Naive B cell (primary cell): Measurements from ENCODE around the gene PIGQ. TPM values are rescaled to one million over a fixed set of nuclear protein-coding genes. Genes with fewer than 3 reads are reported as not detected.

Source experiments
- ATAC-seq, 2 donors: fragments of 150-1000 bp; cut with Tn5 transposase; 2 replicates each; pipeline ENCODE4 v1.10.0; 2021; ENCODE audit warnings: low read depth in 2 of 2, mild to moderate bottlenecking in 2 of 2, moderate library complexity in 2 of 2
- DNase-seq: peaks from one replicate; pipeline ENCODE4 v3.0.0; 2022
- H3K27ac Mint-ChIP-seq, 6 donors: one replicate each; pipeline ENCODE4 v1.8.0; 2020 to 2022; ENCODE audit warnings: mild to moderate bottlenecking in 6 of 6, mixed read lengths in 6 of 6, moderate library complexity in 5 of 6, inconsistent platforms in 2 of 6
- H3K27me3 Mint-ChIP-seq, 3 donors: one replicate each; pipeline ENCODE4 v1.8.0; 2021 to 2022; ENCODE audit warnings: mixed read lengths in 3 of 3, mild to moderate bottlenecking in 1 of 3
- H3K36me3 Mint-ChIP-seq, 2 donors: one replicate each; pipeline ENCODE4 v1.8.0; 2020 to 2022; ENCODE audit warnings: mixed read lengths in 2 of 2, inconsistent platforms in 1 of 2, mild to moderate bottlenecking in 1 of 2
- H3K4me1 Mint-ChIP-seq, 3 donors: one replicate each; pipeline ENCODE4 v1.8.0; 2020 to 2022; ENCODE audit warnings: mixed read lengths in 3 of 3, inconsistent platforms in 1 of 3, mild to moderate bottlenecking in 1 of 3, moderate library complexity in 1 of 3
- H3K4me3 Mint-ChIP-seq, 8 donors: one replicate each; pipeline ENCODE4 v1.8.0; 2020 to 2022; ENCODE audit warnings: mild to moderate bottlenecking in 8 of 8, mixed read lengths in 8 of 8, moderate library complexity in 8 of 8, inconsistent platforms in 2 of 8
- H3K9me3 Mint-ChIP-seq, 7 donors: one replicate each; pipeline ENCODE4 v1.8.0; 2020 to 2022; ENCODE audit warnings: mixed read lengths in 7 of 7, mild to moderate bottlenecking in 5 of 7, inconsistent platforms in 2 of 7, moderate library complexity in 1 of 7
- polyA plus RNA-seq, 6 donors: library from polyadenylated mRNA; unstranded; fragments of 300-500 nt; fragmentation: Illumina TruSeq; gene quantifications; one replicate each; pipeline ENCODE4 v1.2.3, GENCODE V29; 2021; ENCODE audit warnings: low read depth in 6 of 6

Gene PIGQ
- polyA plus RNA-seq, 6 donors from 2014 or later, result 4.5 to 22.2 (median 12.7) TPM

DNA sequence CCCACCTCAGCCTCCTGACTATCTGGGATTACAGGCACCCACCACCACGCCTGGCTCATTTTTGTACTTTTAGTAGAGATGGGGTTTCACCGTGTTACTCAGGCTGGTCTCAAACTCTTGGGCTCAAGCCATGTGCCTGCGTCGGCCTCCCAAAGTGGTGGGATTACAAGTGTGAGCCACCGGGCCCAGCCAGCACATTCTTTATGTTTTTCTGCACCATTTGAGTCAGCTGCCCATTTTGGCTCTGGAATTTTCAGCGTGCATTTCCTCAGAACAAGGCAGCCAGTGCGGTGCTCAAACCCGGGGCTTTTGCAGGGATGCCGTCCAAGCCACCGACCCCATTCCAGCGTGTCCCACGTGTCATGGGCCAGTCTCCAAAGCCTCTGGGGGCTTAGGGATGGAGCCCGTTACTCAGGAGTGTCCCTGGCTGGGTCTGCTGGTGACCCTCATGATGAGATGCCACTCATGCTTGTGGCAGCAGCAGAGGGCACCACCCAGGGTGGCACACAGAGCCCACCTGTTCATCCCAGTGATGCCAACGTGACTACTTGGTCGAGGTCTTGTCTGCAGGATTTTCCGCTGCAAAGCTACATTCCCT lies 16.4 kb downstream of the PIGQ start:
- Mint-ChIP-seq H3K27me3 (peaks cover 0 to 9% (median 8%) of the 10 kb centered on the region in 3 donors), H3K36me3 (no peaks in the 10 kb centered on the region), H3K4me3 (peak overlapping the region in 1 of 8 donors; percentile 75)

GRCh38 chr16:586645-587590 lies 17.1 kb downstream of the PIGQ start:
- no peaks in the 10 kb centered on the region for H3K36me3 Mint-ChIP-seq
- H3K4me1 Mint-ChIP-seq, result peaks cover 21 to 31% (median 27%) of the 10 kb centered on the region in 3 donors
- peaks cover 0 to 9% (median 8%) of the 10 kb centered on the region in 3 donors for H3K27me3 Mint-ChIP-seq
- no peaks in the 10 kb centered on the region for H3K9me3 Mint-ChIP-seq
- peak overlapping the region in 7 of 8 donors; percentile 44 to 97 (median 65) for H3K4me3 Mint-ChIP-seq
- ATAC-seq (no peak), DNase-seq (no peak)
- peak overlapping the region in 5 of 6 donors; percentile 81 to 95 (median 87) for H3K27ac Mint-ChIP-seq

More for the DNA sequence above, 16.4 kb downstream of the PIGQ start:
- DNase-seq (no peak), ATAC-seq (no peak)
- peak overlapping the region in 2 of 6 donors; percentile 31 to 80 for H3K27ac Mint-ChIP-seq
- no peaks in the 10 kb centered on the region for H3K9me3 Mint-ChIP-seq
- H3K4me1 Mint-ChIP-seq, result peaks cover 19 to 23% (median 20%) of the 10 kb centered on the region in 3 donors

DNA sequence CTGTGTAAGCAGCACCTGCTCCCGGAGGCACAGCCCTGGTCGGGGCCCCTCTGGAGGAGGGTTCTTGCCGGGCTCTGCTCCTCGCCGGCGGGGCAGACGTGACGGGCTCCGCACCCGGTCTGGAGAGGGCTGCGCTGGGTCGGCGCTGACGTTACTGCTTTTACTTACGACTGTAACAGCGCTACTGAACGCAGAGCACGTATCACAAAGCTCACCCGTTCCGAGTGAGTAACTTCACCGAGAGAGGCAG lies 18.8 kb downstream of the PIGQ start:
- H3K27ac Mint-ChIP-seq, result peak overlapping the region; percentile 95 to 99 (median 98)
- ATAC-seq (peak; percentile 43 to 48), DNase-seq (peak; percentile 72)
- no peaks in the 10 kb centered on the region for H3K9me3 Mint-ChIP-seq
- H3K4me1 Mint-ChIP-seq, result peaks cover 32 to 46% (median 38%) of the 10 kb centered on the region in 3 donors
- H3K4me3 Mint-ChIP-seq, result peak overlapping the region; percentile 87 to 97 (median 96)
- no peaks in the 10 kb centered on the region for H3K36me3 Mint-ChIP-seq
- peaks cover 0 to 9% (median 8%) of the 10 kb centered on the region in 3 donors for H3K27me3 Mint-ChIP-seq

- Mint-ChIP-seq H3K4me3 (peak overlapping the region; percentile 87 to 99 (median 98)), H3K9me3 (no peaks in the 10 kb centered on the region)
These were observed 19.3 kb downstream of the PIGQ start for GRCh38 chr16:588889-589657.

DNA sequence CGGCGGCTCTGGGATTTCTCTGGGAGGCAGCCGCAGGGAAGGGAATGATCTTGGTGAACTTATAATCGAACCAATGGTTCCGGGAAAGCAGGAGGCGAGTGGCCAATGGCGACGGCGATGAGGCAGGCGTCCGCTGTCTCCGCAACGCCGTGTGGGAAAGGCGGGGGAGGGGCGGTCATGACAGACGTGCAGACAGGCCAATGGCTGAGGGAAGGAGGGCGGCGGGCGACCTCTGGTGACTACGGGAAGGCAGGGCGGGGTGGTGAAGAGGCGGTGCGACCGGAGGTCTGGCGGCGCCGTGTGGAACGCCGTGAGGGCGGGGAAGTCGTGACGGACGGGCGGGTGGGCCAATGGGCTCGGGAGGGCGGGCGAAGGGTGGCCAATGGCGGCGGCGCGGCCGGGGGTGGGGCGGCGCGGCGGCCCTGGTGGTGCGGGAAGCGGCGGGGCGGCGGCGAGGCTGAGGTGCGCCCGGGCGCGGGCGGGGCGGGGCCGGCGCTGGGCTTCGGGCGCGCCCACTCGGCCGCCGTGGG lies 20.0 kb downstream of the PIGQ start, which contains the start of gene RAB40C:
Gene RAB40C, plus strand, starts transcription at position 409 of the 530 bp plus-strand sequence. CDS start 226 bp downstream, outside the sequence.
- Mint-ChIP-seq H3K36me3 (no peaks in the 10 kb centered on the region), H3K27ac (peak within 1 kb of the TSS; percentile 95 to 99 (median 99)), H3K4me3 (peak within 1 kb of the TSS; percentile 92 to 99 (median 98)), H3K9me3 (no peaks in the 10 kb centered on the region), H3K27me3 (peaks cover 0 to 9% (median 8%) of the 10 kb centered on the region in 3 donors), H3K4me1 (peaks cover 40 to 49% (median 40%) of the 10 kb centered on the region in 3 donors)
- ATAC-seq (peak; percentile 77), DNase-seq (peak; percentile 98)

More at GRCh38 chr16:588889-589657, 19.3 kb downstream of the PIGQ start:
- DNase-seq (peak; percentile 99), ATAC-seq (peak; percentile 67 to 69)
- Mint-ChIP-seq H3K4me1 (peaks cover 35 to 47% (median 40%) of the 10 kb centered on the region in 3 donors), H3K27me3 (peaks cover 0 to 9% (median 8%) of the 10 kb centered on the region in 3 donors), H3K27ac (peak overlapping the region; percentile 95 to 99 (median 99)), H3K36me3 (no peaks in the 10 kb centered on the region)

DNA sequence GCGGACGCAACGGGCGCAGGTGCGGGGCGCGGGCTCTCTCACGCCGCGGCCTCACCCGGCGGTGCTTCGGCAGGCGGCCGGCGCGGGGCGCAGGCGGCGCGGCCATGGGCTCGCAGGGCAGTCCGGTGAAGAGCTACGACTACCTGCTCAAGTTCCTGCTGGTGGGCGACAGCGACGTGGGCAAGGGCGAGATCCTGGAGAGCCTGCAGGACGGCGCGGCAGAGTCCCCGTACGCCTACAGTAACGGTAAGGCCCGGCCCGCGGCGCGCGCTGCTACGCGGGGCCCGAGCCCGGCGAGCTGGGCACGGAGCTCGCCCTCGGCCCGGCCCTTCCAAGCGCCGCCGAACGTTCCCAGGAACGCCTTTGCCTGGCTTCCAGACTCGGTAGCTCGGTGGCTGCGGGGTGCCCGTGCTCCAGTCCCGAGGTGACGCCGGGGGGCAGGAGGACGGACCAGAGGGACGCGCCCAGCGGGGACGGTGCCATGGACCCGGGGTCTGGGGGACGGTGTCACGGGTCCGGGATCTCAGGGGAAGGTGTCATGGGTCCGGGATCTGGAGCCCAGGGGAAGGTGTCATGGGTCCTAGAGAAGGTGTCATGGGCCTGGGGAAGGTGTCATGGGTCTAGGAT lies 20.5 kb downstream of the PIGQ start:
- Mint-ChIP-seq H3K36me3 (no peaks in the 10 kb centered on the region), H3K27me3 (peaks cover 0 to 8% (median 6%) of the 10 kb centered on the region in 3 donors), H3K4me1 (peaks cover 38 to 49% (median 39%) of the 10 kb centered on the region in 3 donors), H3K27ac (peak overlapping the region in 5 of 6 donors; percentile 14 to 95 (median 54)), H3K9me3 (no peaks in the 10 kb centered on the region), H3K4me3 (peak overlapping the region; percentile 82 to 94 (median 90))
- ATAC-seq (no peak), DNase-seq (no peak)

DNA sequence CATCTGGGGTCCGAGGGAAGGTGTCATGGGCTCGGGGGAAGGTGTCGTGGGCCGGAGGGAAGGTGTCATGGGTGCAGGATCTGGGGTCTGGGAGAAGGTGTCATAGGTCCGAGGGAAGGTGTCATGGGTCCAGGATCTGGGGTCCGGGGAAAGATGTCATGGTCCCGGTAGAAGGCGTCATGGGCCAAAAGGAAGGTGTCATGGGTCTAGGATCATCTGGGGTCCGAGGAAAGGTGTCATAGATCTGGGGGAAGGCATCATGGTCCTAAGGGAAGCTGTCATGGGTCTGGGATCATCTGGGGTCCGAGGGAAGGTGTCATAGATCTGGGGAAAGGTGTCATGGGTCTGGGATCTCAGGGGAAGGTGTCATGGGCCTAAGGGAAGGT lies 21.0 kb downstream of the PIGQ start:
- Mint-ChIP-seq H3K36me3 (no peaks in the 10 kb centered on the region), H3K4me3 (peak overlapping the region; percentile 82 to 94 (median 90)), H3K27ac (peak overlapping the region; percentile 14 to 93 (median 52)), H3K27me3 (peaks cover 0 to 3% (median 1%) of the 10 kb centered on the region in 3 donors), H3K9me3 (no peaks in the 10 kb centered on the region), H3K4me1 (peaks cover 34 to 47% (median 36%) of the 10 kb centered on the region in 3 donors)
- ATAC-seq (no peak), DNase-seq (no peak)

DNA sequence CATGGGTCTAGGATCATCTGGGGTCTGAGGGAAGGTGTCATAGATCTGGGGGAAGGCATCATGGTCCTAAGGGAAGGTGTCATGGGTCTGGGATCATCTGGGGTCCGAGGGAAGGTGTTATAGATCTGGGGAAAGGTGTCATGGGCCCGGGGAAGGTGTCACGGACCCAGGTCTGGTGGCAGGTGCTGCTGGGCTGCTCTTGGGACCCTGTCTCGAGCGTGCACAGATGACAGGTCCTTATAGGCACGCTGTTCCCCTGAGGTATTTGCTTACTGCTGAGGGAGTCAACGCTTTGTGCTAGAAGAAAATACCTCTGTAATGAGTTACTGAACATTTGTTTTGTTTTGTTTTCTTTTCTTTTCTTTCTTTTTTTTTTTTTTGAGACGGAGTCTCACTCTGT lies 21.5 kb downstream of the PIGQ start:
- Mint-ChIP-seq H3K27me3 (no peaks in the 10 kb centered on the region), H3K27ac (peak overlapping the region in 4 of 6 donors; percentile 14 to 64 (median 33)), H3K36me3 (no peaks in the 10 kb centered on the region), H3K9me3 (no peaks in the 10 kb centered on the region), H3K4me3 (peak overlapping the region; percentile 82 to 94 (median 90)), H3K4me1 (peaks cover 36 to 48% (median 37%) of the 10 kb centered on the region in 3 donors)
- no peak for DNase-seq
- ATAC-seq, result no peak

GRCh38 chr16:591892-592517 lies 22.2 kb downstream of the PIGQ start:
- Mint-ChIP-seq H3K27me3 (no peaks in the 10 kb centered on the region), H3K4me3 (peak overlapping the region in 7 of 8 donors; percentile 24 to 94 (median 86)), H3K9me3 (no peaks in the 10 kb centered on the region), H3K4me1 (peaks cover 41 to 53% (median 43%) of the 10 kb centered on the region in 3 donors), H3K36me3 (no peaks in the 10 kb centered on the region), H3K27ac (peak overlapping the region in 2 of 6 donors; percentile 45 to 76)
- ATAC-seq (no peak), DNase-seq (no peak)

DNA sequence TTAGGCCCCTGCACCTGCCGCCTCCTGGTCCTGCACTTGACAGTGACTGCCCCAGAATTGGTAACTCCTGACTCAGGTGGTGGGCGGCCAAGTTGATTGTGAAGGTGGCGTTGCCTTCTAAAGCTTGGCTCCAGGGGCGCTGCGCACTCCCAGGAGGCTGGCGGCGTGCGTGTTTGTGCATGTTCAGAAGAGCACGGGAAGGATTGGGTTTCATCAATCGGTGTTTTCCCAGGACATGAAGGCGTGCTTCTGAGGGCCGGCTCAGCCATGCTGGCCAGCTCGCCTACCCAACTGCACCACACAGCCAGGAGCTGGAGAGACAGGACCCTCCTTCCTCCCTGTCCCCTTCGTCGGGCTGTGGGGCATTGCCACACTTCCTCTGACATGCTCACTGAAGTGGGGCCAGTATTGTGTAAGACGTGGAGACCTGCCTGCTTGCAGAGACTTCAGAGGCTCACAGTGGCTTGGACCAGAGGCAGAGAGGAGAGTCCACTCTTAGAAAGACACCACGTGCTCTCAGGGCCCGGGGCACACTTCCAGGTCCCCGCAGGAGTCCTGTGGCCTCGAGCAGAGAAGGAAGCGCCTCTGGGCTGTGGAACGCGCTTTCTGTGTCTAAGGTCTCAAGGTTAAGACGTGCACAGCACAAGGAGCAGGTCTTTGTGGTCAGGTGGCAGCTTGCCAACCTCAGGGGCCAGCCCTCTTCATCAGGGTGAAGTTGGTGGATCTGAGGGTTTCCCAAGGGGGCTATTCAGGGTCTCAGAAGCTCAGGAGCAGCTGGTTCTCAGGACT lies 22.9 kb downstream of the PIGQ start:
- Mint-ChIP-seq H3K27me3 (no peaks in the 10 kb centered on the region), H3K9me3 (no peaks in the 10 kb centered on the region), H3K4me3 (peak overlapping the region in 5 of 8 donors; percentile 23 to 84 (median 71)), H3K36me3 (no peaks in the 10 kb centered on the region), H3K27ac (peak overlapping the region in 1 of 6 donors; percentile 45), H3K4me1 (peaks cover 42 to 51% (median 45%) of the 10 kb centered on the region in 3 donors)
- DNase-seq (no peak), ATAC-seq (no peak)

DNA sequence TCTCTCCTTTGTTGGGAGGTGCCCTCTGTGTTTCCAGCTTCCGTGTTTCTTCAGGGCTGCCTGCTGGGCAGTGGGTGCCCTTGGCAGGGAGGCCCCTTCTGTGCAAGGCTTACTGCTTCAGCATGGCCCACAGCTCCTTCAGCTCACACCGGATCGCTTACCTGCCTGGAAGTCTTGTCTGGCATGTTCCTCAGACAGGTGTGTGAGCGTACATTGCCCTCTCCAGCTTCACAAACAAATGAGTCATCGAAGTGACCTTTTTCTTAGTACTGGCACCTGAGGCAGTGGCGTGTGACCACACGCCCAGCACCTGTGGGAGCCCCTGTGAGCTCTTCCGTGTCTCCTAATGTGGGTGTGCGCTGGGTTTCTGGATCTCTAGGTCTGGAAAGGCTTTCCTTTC lies 23.6 kb downstream of the PIGQ start:
- no peak for ATAC-seq
- H3K27ac Mint-ChIP-seq, result peak overlapping the region in 3 of 6 donors; percentile 34 to 70 (median 56)
- peaks cover 38 to 44% (median 43%) of the 10 kb centered on the region in 3 donors for H3K4me1 Mint-ChIP-seq
- H3K27me3 Mint-ChIP-seq, result no peaks in the 10 kb centered on the region
- DNase-seq, result no peak
- peak overlapping the region in 2 of 8 donors; percentile 33 to 71 for H3K4me3 Mint-ChIP-seq
- H3K9me3 Mint-ChIP-seq, result no peaks in the 10 kb centered on the region
- no peaks in the 10 kb centered on the region for H3K36me3 Mint-ChIP-seq
